Glomerular endothelial cell (primary cell): ENCODE results near the gene LPGAT1. TPM values are rescaled to one million over a fixed set of nuclear protein-coding genes. Genes with fewer than 3 reads are reported as not detected.

Experiments
- DNase-seq: peaks from one replicate; pipeline ENCODE4 v3.0.0-alpha.2; 2011; ENCODE audit warnings: low read depth, low spot score; ENCODE audit errors: extremely low read depth
- total RNA-seq: library from RNA; depleted of rRNA; stranded (reverse); fragments of >200 nt; gene quantifications from 2 replicates; pipeline ENCODE4 v1.2.3, GENCODE V29; 2015

LPGAT1 gene
- total RNA-seq, 1 donor from 2014 or later: 58.3 TPM

GRCh38 chr1:211829343-211830054 is 1.1 kb downstream of the LPGAT1 start:
- DNase-seq: no peak

DNA sequence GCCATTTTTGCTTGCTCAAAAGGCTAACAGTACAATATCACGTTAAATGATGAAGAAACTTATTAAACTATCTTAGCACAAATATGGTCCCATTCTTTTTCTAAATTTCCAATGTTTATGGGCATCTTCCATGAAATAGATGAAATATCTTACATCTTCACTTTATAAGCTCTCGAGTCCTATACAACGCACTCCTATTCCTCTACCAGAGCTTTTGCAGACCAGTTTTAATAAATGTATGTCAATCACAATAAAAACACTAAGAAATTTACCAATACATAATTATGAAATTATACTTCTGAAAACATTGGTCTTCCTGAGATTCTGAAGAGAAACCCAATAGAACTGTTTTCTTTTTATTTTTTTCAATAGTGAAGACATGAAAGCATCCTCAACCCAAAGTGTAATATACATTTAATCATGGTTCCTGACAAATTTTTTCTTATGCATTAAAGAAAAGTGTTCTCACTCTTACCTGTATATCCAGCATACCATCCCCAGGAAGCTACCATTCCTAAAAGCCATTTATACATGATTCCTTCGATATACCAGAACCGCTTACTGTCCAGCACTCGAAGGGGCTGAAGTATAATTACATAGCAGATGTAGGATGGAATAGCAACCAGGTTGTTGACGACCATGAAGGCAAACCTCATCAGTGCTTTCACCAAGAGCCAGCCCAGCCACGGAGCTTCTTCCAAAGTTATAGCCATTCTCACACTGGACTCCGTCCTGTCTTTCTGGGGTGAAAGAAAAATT is 1.8 kb downstream of the LPGAT1 start:
- DNase-seq: no peak

DNA sequence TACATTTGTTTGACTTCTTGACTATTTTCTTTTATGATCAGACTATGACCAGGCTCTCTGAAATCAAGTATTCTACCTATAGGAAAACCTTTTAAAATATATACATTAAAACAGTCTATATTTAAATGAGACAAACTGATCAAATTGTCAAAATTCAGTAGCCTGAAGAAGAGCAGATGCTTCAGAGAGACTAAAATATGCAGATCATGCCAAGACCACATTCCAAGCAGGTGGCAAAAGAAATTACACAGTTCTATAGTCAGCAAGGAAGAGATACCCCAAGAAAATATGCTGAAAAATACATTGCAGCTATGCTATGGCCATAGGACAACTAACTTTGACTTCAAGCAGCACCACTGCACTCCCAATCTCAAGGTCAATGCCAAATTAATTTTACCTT is 3.5 kb downstream of the LPGAT1 start:
- no peak for DNase-seq

GRCh38 chr1:211825980-211826379 is 4.6 kb downstream of the LPGAT1 start:
- DNase-seq: no peak

DNA sequence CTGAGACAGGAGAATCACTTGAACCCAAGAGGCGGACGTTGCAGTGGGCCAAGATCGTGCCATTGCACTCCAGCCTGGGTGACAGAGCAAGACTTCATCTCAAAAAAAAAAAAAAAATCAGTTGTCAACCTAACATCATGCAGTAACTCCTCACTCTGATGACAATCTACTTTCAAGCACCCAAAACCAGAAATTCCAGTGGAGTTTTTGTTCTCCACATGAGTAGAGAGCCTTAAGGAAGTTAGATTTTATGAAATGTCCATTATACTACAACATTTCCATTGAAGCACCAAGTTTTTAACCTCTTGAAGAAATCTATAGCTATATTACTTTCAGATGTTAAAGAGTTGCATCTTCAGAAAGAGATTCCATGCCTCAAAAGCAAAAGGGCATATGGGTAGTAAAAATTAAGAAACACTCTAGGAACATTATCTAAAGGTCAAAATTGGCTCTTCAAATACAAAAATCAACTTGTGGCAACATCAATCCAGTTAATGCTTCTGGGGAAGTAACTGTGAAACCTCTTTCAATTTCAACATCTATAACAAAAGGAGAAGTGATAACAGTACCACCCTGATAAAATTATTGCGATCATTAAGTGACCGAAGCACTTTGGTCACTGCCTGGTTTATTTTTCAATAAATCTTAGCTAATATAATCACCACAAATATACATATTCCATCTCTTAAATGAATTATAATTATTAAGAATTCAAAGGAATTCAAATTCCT is 7.7 kb downstream of the LPGAT1 start:
- DNase-seq: no peak

GRCh38 chr1:211816586-211816985 is 14.0 kb downstream of the LPGAT1 start:
- no peak for DNase-seq

- DNase-seq: no peak
Observed at GRCh38 chr1:211814313-211814712, 16.2 kb downstream of the LPGAT1 start.

DNA sequence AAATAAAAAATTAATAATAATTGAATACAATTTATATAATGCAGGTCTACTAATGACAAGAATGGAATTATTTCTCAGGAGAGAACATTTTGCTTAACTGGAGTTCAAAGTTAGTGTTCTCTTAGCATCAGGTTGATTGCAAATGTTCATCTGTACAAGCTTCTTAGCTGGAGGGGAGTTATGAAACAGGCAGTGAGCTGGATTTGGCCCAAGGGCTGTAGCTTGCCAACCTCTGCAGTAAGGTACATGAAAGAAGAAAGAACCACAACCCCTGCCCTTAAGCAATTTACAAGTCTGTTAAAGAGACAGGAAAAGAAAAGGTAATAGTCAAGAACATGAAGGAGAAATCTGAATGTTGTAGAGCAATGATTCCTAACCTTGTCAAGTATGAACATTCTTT is 17.0 kb downstream of the LPGAT1 start:
- DNase-seq: no peak

DNA sequence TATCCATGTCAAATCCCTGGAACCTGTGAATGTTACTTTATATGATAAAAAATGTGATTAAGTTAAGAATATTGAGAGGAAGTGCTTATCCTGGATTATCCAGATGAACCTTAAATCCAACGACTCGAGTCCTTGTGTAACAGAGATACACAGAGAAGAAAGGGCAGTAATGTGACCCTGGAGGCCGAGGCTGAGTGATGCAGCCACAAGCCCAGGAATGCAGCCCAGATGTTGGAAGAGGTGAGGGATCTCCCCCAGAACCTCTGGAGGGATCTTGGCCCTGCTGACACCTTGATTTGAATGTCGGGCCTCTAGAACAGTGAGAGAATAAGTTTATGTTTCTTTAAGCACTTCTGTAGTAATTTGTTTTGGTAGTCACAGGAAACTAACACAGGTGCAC is 18.0 kb downstream of the LPGAT1 start:
- DNase-seq: no peak

DNA sequence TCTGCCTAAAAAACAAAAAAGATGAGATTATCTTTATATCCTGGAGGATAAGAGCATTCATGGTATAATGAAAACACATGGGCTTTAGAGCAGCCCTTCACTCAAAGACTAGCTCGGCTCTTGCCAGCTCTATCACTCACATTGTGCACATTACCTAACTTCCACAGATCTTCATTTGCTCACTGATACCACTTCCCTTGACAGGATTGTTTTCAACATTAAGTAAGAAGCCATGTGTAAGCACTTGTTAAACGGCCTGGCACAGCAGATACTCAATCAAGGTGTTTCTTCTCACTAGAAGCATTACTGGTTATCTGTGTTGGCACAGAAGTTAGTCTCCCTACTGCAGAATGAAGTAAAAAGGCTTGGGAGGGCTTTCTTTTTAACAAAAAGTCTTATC is 18.7 kb downstream of the LPGAT1 start:
- no peak for DNase-seq

DNA sequence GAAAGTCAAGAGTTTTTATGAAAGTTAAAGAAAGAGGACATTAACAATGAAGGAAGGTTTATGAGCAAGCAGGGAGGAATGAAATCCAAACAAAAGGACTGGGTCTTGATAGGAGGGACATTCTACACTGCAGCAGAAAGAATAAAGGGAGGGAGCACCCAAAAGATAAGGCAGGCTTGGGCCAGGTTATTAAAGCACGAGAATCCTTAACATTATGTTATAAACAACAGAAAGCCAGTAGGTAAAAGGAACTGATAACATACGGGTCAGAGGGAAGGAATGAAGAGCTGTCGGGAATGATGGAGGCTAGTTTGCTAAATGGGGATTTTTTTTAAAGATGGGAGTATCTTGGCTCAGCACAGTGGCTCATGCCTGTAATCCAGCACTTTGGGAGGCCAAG is 19.4 kb downstream of the LPGAT1 start:
- no peak for DNase-seq

DNA sequence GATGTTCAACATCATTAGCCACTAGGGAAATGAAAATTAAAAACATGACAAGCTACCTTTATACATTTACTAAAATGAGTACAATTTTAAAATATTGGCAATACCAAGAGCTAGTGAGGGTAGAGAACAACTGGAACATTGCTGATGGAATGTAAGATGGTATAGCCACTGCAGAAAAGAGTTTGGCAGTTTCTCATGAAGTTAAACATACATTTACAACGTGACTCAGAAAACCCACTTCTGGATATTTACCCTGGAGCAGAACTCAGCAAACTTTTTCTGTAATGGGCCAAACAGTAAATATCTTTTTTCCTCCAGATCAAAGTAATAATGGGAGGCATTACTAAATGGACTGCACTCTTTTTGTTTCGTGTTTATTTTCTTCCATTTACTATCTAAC is 22.1 kb downstream of the LPGAT1 start:
- DNase-seq: no peak

GRCh38 chr1:211804915-211805314 is 25.6 kb downstream of the LPGAT1 start:
- no peak for DNase-seq

GRCh38 chr1:211800925-211801607 is 29.5 kb downstream of the LPGAT1 start:
- no peak for DNase-seq

GRCh38 chr1:211797994-211798393 is 32.6 kb downstream of the LPGAT1 start:
- DNase-seq: no peak

- DNase-seq: no peak
Observed at GRCh38 chr1:211791979-211792378, 38.6 kb downstream of the LPGAT1 start.

GRCh38 chr1:211789641-211790464 is 40.7 kb downstream of the LPGAT1 start:
- DNase-seq: no peak

DNA sequence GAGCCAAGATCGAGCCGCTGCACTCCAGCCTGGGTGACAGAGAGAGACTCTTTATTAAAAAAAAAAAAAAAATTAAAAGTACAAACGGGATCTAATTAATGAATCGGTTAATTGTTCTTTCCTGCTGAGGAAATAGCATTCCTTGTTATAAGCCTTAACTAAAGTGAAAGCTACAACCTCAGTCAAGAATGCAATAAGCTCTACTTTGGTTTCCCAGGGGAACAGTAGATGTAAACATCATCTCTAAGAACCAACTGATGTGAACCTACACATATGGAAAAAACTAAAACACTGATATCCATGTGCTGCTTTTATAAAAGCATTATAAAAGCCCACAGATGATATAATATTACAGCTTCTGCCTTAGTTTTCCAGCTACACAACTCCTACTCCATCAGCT is 41.9 kb downstream of the LPGAT1 start:
- DNase-seq: no peak

DNA sequence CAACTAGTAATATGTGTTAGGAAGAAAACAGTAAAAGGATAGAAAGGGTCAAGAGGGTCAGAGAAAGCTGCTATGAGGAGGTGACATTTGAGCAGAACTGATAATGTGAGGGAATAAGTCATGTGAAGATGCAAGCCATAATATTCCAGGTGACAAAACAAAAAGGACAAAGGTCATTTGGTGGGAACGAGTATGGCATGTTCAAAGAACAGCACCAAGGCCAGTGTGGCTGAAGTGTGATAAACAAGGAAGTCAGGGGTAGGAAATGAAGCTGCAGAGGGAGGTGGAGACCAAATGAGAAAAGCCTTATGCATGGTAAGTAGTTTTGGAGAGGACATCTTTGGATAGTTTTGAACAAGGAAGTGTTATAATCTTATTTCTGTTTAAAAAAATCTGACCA is 46.7 kb downstream of the LPGAT1 start:
- DNase-seq: no peak

DNA sequence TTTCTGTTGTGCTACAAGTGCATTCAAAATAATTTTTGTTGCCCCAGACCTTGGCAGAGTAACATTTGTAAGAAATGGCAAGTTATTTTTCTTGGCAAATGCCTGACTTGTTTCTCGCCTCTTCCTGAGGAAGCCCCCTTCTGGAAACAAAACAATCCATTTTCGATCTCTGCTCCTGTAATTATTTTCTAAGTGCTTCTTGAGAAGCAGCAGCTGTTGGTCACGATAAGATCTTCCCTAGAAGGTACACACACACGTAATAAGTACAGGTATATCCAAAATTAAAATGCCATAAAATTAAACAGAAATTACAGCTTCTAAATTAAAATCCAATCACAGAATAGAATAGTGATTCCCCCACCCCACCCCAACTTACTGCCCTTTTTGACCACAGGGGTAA is 47.3 kb downstream of the LPGAT1 start:
- peak; percentile 47 for DNase-seq
